Stimulated activated CD4-positive, alpha-beta T cell treated with anti-CD3 and anti-CD28 coated beads, Interleukin-15, amount 100 ng/mL, for 1 hour (primary cell): ENCODE results near the gene ECEL1.

Experiments used
- DNase-seq, 2 donors: peaks; one replicate each; pipeline ENCODE4 v3.0.0-alpha.2; 2020; ENCODE audit warnings: low read depth in 1 of 2, low spot score in 1 of 2

ECEL1 gene

DNA sequence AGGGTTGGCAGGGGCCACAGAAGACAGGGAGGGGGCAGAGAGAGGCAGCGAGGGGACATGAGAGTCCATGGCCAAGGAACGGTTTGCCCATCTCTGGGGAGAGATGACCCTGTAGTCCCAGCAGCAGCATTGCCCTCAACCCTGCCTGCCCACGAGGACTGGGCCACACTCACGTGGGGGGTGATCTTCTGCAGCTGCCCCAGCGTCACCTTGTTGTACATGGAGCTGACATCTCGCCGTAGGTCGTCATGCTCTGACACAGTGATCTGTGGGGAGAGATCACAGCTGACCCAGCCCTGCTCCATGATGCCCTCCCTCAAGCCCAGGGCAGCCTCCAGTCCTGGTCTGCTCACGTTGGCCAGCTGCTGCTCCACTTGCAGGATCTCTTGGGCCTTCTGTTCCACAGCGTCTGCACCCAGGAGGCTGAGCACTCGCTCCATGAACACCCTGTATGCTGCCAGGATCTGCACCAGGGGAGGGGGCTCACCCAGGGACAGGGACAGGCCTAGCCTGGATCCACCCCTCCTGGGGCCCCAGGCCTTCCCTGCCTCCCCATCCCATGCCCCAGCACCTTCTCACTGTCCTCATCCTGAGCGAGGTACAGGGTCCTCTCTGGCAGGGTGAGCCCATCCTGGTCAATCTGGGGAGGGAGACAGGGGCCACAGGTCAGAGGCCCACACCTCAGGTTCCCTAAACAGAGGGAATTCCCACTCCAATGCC lies 2.8 kb downstream of the ECEL1 start:
- DNase-seq = no peak

DNA sequence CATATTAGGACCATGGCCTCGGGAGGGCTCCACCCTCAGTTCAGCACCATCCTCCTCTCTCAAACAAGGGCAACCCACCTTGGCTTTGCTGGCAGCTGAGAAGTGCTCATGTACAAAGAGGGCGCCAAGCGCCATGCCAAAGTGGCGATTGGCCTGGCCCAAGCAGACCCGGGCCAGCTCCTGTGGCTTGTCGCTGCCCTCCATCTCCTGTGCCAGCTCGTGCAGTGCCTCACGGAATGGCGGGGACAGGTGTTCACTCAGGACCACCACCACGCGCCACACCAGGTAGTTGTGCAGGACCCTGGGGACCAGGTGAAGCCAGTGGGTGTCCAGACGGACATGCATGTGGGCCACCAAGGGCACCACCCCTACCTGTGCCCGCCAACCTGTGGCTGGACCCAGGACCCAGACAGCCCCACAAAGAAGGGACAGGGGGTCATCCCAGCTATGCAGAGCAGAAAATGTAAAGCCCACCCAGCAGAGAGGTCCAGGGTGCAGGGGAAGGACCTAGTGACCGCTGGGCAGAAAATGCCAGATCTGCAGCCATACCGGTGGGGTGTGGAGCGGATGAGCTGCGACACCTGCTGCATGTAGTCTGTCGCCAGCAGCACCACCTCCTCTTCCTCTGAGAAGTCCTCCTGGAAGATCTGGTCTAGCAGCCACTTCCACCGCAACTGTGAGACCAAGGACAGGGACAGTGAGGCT lies 3.6 kb downstream of the ECEL1 start:
- no peak for DNase-seq

DNA sequence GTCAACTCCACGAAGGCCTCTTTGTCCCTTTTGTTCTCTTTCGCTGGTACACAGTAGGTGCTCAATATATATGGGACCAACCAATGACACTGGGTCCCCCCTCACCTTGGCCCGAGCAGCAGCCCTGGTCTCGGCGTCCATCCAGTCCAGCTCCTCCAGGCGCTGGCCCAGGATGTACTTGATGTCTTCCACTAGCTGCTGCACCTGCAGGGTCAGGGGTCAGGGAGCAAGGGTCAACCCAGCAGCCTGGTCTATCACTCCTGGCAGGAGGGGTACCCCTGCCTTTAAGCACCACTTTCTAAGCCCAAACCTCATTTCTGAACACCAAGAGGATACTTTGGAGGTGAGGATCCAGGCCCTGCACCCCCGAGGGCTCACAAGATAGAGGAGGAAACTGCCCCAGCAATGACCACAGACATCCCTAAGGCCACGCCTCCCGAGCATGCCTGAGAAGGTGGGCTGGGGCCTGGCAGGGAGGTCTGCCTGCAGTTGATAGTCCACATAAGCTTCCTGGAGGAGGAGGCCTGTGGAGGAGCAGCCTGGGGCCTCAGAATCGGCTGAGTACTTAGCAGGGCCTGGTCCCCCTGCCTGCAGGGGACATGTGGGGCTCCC lies 4.2 kb downstream of the ECEL1 start:
- no peak for DNase-seq

DNA sequence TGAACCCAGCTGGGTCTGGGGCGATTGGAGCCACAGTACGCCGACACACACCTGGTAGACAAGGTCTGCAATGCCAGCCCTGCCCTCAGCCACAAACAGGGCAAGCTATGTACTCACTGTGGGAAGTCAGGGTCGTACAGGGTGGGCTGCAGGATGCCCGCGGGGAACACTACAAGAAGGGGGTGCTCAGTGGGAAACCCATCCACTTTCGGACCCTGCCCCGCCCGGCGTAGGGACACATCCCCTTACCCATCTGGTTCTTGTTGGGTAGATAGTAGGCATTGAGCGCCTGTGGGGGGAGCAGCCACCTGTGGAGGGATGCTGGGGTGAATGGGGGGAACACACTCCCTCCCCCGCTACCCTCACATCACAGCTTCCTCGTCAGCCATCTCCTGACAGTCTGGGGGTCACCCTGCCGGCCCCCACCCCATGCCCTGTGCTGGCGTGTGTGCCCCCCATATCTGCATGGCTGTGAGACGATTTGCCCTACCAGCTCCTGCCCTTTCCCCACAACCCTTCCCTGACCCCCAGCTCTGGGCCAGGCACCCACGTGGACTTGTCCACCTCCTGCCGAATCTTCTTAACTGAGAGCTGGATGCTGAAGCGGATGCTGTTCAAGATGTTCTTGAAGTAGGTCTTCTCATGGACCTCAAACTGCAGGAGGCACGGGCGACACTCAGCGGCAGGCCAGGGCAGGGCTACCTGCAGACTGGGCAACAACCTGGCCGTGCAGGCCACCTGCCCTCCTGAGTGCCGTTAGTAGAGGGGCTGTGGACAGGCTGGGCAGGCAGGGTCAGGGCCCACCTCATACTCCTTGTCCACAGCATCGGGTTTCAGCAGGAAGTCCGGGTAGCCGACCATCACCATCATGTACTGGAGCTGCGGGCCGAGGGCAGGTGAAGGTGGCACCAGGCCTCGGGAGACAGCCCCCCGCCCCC lies 5.1 kb downstream of the ECEL1 start:
- no peak for DNase-seq

DNA sequence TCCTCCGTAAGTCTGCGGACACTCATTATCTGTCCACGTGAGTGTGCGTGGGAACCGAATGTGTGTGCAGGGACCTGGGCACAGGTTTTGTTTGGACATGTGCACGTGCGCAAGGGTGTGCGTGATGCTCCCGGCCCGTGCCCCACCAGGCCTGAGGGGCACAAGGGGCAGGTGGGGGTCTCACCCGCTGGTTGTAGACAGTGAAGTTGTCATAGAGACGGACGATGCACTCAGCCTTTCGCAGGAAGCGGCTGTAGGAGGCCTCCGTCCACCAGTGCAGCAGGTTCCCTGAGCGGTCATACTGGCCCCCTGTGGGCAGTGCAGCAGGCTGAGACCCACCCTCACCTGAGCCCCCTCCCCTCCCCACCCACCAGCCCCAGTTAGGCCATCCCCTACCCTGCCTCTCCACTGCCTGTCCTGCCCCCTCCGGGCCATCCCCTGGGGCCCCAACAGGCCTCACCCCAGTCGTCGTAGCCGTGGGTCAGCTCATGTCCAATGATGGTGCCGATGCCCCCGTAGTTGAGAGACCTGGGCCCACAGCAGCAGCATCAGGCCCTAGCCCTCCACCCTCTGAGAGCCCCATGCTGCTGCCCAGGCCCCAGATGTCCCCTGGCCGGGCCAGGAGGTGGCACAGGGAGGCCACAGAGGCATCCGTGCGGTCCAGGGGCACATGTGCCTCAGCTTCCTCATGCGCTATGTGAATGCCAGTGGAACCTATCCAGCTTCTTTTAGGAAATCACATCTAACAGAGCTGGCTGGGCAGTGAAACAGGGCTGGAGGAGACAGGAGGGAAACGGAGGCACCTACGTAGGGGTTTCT lies 6.1 kb downstream of the ECEL1 start:
- no peak for DNase-seq

DNA sequence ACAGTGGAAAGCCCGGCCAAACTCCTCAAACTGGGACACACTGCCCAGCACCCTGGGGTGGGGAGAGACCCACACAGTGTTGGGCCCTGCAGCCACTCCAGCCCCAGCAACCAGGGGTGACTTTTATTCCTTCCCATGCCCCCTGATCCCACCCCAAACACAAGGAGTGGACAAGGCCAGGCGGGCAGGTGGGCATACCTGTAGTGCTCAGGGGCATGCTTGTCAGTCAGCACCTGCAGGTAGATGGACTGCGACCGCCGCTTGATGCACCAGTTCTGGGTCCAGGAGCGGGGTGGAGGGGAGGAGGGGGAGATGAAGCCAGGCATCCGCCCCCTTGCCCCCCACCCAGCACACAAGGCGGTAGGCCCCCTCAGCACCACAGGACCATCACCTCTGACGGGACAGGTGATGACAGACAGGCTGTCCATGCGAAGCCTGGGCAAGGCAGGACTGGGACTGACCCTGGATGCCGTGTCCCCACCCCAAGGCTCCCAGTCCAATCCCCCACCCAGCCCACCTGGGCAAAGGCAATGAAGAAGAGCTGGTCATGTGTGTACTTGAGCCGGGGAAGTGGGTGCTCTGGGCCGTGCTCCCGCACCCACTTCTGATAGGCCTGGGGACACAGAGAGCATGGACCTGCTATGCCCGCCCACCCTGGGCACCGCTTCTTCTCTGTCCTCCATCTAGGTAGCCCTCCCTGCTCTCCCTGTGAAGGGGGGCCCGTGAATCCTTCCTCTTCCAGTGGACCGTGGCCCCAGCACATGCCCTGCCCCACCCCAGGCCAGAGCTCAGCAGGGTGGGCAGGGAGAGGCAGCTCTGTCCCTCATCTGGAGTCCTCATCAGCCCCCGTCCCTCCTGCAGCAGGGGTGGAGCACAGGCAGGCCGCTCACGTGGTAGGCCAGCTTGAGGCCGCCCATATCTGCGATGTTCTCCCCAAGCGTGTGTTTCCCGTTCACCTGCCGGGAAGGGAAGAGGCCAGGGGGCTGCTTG lies 7.1 kb downstream of the ECEL1 start:
- DNase-seq = no peak

DNA sequence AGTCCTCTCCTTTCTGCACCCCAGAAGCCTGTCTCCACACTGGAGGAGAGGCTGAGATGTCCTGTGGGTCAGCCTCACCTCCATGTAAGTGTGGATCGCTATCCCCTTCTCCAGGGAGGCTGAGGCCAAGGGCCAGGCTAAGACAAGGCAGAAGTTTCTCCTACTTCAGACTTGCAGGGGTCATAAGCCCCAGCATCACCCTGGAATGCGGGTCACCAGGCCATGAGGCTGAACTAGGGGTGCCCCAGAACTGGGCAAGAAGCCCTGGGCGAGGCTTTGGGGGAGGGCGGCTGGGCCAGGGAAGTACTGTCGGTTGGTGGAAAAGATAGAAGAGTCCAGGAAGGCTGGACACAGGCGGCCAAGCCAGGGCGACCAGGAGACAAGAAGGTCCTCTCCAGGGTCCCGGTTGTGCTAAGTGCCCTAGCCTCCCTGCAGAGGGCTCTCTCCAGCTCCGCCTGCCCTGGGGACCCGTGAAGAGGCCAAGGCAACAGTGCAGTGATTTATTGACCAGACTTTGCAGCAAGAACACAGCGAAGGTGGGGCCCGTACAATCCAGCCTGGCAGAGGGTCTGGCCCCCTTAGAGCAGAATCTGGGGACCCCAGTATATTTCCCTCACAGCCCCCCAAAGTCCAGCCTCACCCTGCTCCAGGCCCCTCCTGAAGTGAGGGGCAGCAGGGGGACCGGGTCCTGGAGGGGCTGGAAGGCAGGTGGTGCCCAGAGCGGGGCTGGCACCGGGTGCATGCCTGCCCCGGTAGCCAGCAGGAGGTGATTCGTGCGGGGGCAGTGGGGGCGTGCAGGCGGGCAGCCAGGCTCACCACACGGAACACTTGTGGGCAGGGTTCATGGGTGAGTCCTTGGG lies 8.1 kb downstream of the ECEL1 start:
- no peak for DNase-seq

DNA sequence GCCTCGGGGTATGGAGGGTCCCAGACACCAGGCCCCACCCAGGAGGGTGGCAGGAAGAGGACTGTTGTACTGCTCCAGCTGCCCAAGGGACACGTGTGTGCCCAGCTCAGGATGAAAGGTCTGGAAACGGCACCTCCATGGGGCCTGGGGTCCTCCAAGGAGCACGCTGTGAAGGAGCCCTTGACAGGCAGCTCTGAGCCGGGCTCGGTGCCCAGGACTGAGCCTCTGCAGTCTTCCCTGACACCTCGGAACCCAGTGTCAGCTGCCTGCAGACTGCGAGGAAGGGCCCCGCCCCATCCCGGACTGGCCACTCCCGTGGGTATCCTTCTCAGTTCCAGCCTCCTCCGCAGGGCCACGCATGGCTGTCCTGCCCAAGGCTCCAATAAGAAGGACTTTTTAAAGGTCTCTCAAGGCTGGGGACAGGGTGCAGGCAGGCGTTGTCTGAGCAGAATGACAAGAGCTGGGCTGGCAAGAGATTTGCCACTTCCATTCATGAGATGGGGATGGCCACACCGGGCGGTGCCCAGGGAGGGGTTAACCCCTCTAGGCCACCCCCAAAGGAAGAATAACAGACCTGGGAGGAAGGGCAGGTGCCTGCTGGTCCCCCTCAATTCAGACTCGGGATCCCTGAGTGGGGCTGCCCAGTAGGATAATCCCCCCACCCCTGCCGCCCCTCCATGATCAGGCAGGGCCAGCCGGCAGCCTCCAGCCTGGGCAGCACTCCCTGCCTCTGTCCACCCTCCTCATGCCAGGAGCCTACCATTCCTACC lies 8.9 kb downstream of the ECEL1 start:
- no peak for DNase-seq

DNA sequence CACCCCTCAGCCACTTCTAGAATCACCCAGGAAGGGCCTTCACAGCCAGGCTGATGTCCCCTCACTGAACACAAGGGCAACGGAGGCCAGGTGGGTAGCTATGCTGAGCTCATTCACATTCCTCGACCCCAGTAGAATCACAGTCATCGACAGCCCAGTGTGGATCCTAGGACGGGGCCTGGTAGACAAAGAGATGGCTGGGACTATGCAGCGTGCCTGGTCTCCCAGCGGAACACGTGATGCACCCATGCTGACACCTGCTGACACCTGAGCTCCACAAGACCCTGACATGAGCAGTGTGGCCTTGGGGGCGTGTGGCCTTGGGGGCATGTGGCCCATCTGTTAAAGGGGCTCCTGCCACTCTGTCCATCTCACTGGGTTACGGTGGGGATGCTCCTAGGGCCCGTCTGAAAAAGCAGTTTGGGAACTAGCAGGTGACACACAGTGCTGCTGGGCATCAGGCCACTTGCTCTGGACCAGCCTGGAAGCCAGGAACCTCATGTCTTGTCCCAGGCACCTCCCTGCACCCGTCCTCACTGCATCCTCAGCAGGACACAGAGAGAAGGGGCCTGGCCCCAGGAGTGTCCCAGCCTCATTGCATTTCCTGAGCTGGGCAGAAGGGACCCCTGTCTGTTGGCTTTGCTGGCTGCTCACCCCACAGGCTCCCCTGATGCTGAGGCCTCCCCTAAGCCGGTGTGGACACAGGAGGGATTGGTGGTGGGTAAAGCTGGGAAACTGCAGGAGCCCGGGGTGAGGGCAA lies 9.7 kb downstream of the ECEL1 start:
- no peak for DNase-seq

DNA sequence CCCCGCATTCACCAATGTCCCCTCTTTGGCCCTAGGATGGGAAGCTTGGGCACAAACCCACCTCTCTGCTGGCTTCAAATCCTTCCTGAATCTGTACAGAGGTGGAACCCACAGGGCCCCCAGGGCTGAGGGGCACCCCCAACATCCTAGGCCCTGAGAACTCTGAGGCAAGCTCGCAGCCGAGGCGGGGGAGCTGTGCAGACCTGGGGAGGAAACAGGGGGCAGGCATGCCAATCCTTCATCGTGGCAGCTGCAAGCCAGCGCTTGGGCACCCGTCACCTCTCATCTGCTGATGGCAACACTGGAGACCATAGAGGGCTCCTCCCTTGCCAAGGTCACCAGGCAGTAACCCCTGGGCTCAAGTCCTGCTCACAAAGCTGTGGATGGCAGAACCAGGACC lies 10.8 kb downstream of the ECEL1 start:
- DNase-seq = no peak

DNA sequence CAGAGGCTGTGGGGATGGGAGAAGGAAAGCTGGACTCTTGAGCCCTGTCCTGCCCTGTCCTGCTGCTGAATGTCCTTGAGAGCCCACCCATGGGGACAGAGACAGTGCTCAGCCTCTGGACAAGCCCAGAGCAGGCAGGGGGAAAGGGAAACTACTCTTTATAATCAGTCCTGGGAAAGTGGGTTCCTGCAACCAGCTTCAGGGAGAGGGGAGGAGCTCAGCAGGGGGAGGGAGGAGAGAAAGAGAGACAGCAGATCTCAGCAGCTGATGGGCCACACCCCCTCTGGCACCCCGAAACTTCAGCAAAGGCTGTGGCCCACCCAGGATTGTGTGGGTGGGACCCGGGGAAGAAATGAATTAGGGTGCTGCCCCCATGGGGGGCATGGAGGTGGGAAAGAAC lies 11.6 kb downstream of the ECEL1 start:
- DNase-seq = no peak

DNA sequence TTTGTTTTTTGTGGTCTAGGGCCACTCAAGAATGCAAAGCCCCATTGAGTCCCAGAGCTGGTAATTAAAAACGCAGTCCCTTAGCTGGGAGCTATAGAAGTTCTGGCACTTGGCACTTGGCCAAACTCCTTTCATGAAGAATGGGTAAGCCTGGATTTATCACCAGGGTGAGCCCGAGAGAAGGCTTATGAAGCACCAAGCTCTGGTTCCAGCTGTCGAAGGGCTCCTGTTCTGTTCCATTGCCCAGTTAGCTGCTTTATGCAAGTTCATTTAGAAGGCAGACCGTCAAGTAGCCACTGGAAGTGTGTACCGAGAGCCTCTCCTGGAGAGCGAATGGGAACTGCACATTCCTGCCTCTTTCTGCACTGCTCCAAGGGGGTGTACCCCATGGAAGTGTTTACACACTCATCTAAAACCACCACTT lies 14.2 kb downstream of the ECEL1 start:
- no peak for DNase-seq

DNA sequence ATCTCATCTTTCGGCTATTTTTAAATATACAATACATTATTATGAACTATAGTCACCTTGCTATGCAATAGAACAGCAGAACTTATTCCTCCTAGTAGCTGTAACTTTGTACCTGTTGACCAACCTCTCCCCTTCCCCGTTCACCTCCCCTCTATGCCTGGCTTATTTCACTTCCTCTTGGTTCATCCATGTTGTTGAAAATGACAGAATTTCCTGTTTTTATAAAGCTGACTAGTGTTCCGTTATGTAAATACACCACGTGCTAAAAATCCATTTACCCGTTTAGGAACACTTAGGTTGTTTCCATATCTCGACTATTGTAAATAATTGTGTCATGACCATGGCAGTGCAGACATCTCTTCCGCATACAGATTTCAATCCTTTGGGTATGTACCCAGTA lies 21.4 kb downstream of the ECEL1 start:
- no peak for DNase-seq

DNA sequence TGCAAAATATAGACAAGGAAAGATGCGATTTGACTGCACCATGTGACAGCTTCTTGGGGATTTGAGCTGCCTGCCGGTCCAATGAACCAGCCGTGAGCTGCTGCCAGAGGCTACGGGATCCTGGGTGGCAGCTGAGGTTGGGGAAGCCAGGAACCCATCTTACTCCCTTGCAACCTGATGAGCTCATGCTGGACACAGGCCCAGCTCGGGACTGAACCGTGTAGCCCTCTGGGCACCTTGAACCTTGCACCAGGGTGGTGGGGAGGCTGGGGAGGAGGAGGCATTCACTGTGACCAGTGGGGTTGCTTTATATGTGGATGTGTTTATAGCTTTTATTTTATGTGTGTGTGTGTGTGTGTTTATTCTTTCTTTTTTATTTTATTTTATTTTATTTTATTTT lies 22.6 kb downstream of the ECEL1 start:
- no peak for DNase-seq

DNA sequence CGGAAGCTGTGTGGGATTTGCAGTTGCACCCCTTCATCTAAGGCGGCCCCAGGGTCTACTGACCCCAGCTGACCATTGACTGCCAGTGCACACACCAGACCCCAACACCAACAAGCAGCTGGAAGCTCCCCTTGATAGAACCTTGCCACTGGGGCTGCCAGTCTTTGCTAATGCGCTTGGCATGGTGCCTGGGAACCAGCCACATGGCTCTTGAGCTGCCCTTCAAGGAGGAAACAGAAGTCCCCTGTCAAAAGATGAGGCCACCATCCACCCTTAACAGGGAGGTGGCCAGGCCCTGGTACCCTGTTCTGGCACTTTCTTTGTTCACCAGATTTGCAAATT lies 23.1 kb downstream of the ECEL1 start:
- no peak for DNase-seq

DNA sequence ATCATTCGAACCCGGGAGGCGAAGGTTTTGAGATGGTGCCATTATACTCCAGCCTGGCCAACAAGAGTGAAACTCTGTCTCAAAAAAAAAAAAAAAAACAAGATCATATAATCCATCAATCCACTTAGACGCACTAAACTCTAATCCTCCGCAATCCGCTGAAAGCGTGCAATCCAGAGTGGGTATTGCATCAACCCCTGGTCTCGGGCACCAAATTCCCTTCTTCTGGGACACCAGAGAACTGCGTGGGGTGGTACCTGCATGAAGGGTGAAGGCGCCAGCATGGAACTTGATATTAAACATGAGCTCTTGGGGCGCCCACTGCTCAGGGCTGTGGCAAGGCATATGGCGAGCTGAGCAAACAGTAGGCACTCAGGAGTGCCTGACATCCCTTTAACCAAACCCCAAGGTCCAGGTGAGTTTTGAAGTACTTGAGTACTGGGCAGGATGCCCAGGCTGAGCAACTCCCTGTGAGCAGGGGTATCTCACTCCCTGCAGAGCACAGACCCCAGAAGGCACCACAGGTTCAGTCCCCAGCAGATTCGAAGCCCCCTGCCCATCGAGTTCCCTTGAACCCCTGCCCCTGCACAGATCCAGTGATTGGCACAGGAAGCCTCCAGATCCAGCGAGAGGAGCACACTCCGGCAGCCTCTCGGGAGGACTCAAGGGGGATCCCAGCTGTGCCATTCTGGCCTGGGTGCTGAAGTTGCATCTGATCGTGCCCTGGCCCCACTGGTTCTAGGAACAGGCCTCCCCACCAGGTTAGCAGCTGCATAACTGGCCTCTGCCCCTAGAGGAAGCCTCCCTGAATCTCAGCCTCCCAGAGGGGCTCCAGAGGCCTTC lies 23.7 kb downstream of the ECEL1 start:
- DNase-seq = no peak
